H1 (cell line): ENCODE data around the gene KLHL15.

Source experiments
- EZH2 ChIP-seq: fragments of 200-600 bp; sonication (generic); IDR thresholded peaks from 2 replicates; pipeline ENCODE4 v1.7.1; 2012; ENCODE audit warnings: low read depth, mild to moderate bottlenecking, moderate library complexity, low read length, inconsistent platforms; ENCODE audit not compliant: severe bottlenecking
- JUND ChIP-seq: IDR thresholded peaks from 2 replicates; pipeline ENCODE4 v1.6.1; 2011; ENCODE audit warnings: mild to moderate bottlenecking, improper control_type of control experiment, low read length
- KDM5A ChIP-seq: fragments of 200-600 bp; IDR thresholded peaks from 2 replicates; pipeline ENCODE4 v1.7.1; 2012; ENCODE audit warnings: mild to moderate bottlenecking, low read length, inconsistent platforms, mixed read lengths
- PHF8 ChIP-seq: fragments of 200-600 bp; sonication (generic); conservative IDR thresholded peaks from 2 replicates; pipeline ENCODE4 v1.7.1; 2012; ENCODE audit warnings: low read depth, mild to moderate bottlenecking, inconsistent platforms, low read length, moderate library complexity
- POLR2A ChIP-seq, 2 experiments: IDR thresholded peaks; 1 replicate in 1 of 2; 2 replicates in 1 of 2; pipeline ENCODE4 v1.6.1; 2011; ENCODE audit warnings: low read depth in 2 of 2, low read length in 2 of 2, mild to moderate bottlenecking in 2 of 2; ENCODE audit errors: control extremely low read depth in 1 of 2
- POLR2AphosphoS5 ChIP-seq: IDR thresholded peaks from 2 replicates; pipeline ENCODE4 v1.6.1; 2011; ENCODE audit warnings: low read depth, low read length
- TAF7 ChIP-seq: optimal IDR thresholded peaks from 2 replicates; pipeline ENCODE3; 2011; ENCODE audit warnings: low read depth, mild to moderate bottlenecking, inconsistent platforms, low read length, moderate library complexity, borderline replicate concordance
- TCF12 ChIP-seq: IDR thresholded peaks from 2 replicates; pipeline ENCODE4 v1.6.1; 2011; ENCODE audit warnings: low read depth, mild to moderate bottlenecking, low read length
- YY1 ChIP-seq: IDR thresholded peaks from 2 replicates; pipeline ENCODE4 v1.6.1; 2011; ENCODE audit warnings: low read depth, mild to moderate bottlenecking, low read length
- TF ChIP-seq, protein P1 (sequence below), 3 experiments: IDR thresholded peaks; 1 replicate in 2 of 3; 2 replicates in 1 of 3; pipeline versions ENCODE4 v1.5.1 to v1.6.1; 2011; ENCODE audit warnings: low read length in 3 of 3, mild to moderate bottlenecking in 3 of 3, inconsistent platforms in 2 of 3, low read depth in 1 of 3, moderate library complexity in 1 of 3; ENCODE audit not compliant: insufficient read depth in 1 of 3; ENCODE audit errors: control extremely low read depth in 1 of 3
- TF ChIP-seq, protein P2 (sequence below): IDR thresholded peaks from 2 replicates; pipeline ENCODE4 v1.6.1; 2012; ENCODE audit warnings: inconsistent platforms

DNA sequence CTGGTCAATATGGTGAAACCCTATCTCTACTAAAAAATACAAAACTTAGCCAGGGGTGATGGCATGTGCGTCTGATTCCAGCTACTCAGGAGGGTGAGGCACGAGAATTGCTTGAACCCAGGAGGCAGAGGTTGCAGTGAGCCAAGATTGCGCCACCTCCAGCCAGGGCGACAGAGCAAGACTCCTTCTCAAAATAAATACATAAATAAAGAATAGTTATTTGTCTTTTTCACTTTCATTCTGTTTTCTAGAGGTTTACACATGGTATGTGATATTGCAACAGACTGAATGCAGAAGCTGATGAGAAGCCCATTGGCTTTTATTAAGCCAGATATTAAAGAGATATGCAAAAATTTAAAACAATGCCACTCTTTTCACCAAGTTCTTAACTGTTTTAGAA is 8.2 kb downstream of the KLHL15 start:
- TF ChIP-seq POLR2AphosphoS5 (no peak), POLR2A (IDR thresholded peaks at IDR 0.05; ENCODE audit: control extremely low read depth in 1 of 2, low read depth in 2 of 2, low read length in 2 of 2) (no peak), EZH2 (no peak), KDM5A (no peak), TAF7 (no peak), PHF8 (no peak), TCF12 (no peak), YY1 (no peak), JUND (no peak)
- TF ChIP-seq, protein P1, sequence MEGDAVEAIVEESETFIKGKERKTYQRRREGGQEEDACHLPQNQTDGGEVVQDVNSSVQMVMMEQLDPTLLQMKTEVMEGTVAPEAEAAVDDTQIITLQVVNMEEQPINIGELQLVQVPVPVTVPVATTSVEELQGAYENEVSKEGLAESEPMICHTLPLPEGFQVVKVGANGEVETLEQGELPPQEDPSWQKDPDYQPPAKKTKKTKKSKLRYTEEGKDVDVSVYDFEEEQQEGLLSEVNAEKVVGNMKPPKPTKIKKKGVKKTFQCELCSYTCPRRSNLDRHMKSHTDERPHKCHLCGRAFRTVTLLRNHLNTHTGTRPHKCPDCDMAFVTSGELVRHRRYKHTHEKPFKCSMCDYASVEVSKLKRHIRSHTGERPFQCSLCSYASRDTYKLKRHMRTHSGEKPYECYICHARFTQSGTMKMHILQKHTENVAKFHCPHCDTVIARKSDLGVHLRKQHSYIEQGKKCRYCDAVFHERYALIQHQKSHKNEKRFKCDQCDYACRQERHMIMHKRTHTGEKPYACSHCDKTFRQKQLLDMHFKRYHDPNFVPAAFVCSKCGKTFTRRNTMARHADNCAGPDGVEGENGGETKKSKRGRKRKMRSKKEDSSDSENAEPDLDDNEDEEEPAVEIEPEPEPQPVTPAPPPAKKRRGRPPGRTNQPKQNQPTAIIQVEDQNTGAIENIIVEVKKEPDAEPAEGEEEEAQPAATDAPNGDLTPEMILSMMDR (IDR thresholded peaks at IDR 0.05; ENCODE audit: control extremely low read depth in 1 of 3, insufficient read depth in 1 of 3, low read depth in 1 of 3, low read length in 3 of 3) = no peak
- TF ChIP-seq, protein P2, sequence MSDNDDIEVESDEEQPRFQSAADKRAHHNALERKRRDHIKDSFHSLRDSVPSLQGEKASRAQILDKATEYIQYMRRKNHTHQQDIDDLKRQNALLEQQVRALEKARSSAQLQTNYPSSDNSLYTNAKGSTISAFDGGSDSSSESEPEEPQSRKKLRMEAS = no peak
